CD1c-positive myeloid dendritic cell (primary cell): ENCODE measurements around the gene IAPP.
"Not testable (repeated sequence)": the region's sequence is repeated elsewhere in the genome, so short reads cannot be mapped to it uniquely, and the experiment has no call there.

Experiments
- DNase-seq: peaks from one replicate; pipeline ENCODE4 v3.0.0-alpha.2; 2016; ENCODE audit errors: extremely low spot score

The IAPP gene

GRCh38 chr12:21372602-21373001 lies at the start of gene IAPP:
Gene IAPP (plus strand): TSS chr12:21372902. CDS start chr12:21373352, 450 bp downstream.
- DNase-seq = no peak

GRCh38 chr12:21323736-21324135 lies 49.0 kb upstream of the IAPP start:
- no peak for DNase-seq

GRCh38 chr12:21324551-21324950 lies 48.2 kb upstream of the IAPP start:
- DNase-seq = no peak

GRCh38 chr12:21328578-21328977 lies 44.1 kb upstream of the IAPP start:
- no peak for DNase-seq

GRCh38 chr12:21330682-21331253 lies 41.9 kb upstream of the IAPP start:
- DNase-seq = no peak

- DNase-seq = no peak
Observed at GRCh38 chr12:21334771-21335325, 37.9 kb upstream of the IAPP start, which contains the start of gene SLCO1A2. Gene SLCO1A2 (minus strand): TSS chr12:21334917. CDS start chr12:21334647, 270 bp downstream.

- DNase-seq = no peak
Observed at GRCh38 chr12:21336656-21337055, 36.0 kb upstream of the IAPP start.

- no peak for DNase-seq
Observed at GRCh38 chr12:21337453-21337852, 35.2 kb upstream of the IAPP start.

GRCh38 chr12:21337959-21338744 lies 34.5 kb upstream of the IAPP start:
- DNase-seq = no peak

GRCh38 chr12:21339921-21340320 lies 32.8 kb upstream of the IAPP start:
- DNase-seq = no peak

- DNase-seq = no peak
Observed at GRCh38 chr12:21340403-21340802, 32.3 kb upstream of the IAPP start.

GRCh38 chr12:21341769-21342168 lies 30.9 kb upstream of the IAPP start:
- no peak for DNase-seq

GRCh38 chr12:21343636-21344035 lies 29.1 kb upstream of the IAPP start:
- no peak for DNase-seq

- no peak for DNase-seq
Observed at GRCh38 chr12:21346542-21347205, 26.0 kb upstream of the IAPP start.

GRCh38 chr12:21350975-21351374 lies 21.7 kb upstream of the IAPP start:
- no peak for DNase-seq

- no peak for DNase-seq
Observed at GRCh38 chr12:21353487-21353886, 19.2 kb upstream of the IAPP start.

GRCh38 chr12:21353948-21354347 lies 18.8 kb upstream of the IAPP start:
- DNase-seq = no peak

GRCh38 chr12:21354641-21355040 lies 18.1 kb upstream of the IAPP start:
- no peak for DNase-seq

- not testable (repeated sequence) for DNase-seq
Observed at GRCh38 chr12:21360632-21361031, 12.1 kb upstream of the IAPP start.

- no peak for DNase-seq
Observed at GRCh38 chr12:21369141-21369980, 3.3 kb upstream of the IAPP start.

GRCh38 chr12:21370845-21371449 lies 1.8 kb upstream of the IAPP start:
- DNase-seq = no peak
